Loucy (cell line): Measurements from ENCODE around the gene PPFIA1.

ENCODE experiments used
- H2AFZ ChIP-seq: fragments of 200-600 bp; sonication (generic); 2 replicates; pipeline ENCODE4 v1.6.0; 2016; ENCODE audit warnings: antibody characterized with exemption, mild to moderate bottlenecking, low read length, moderate library complexity
- H3F3A ChIP-seq: fragments of 200-600 bp; 2 replicates; pipeline ENCODE4 v1.6.0; 2016; ENCODE audit warnings: antibody characterized with exemption, low read depth, mild to moderate bottlenecking
- H3K27me3 ChIP-seq: fragments of 200-600 bp; sonication (generic); 2 replicates; pipeline ENCODE4 v1.6.1; 2014; ENCODE audit warnings: low read length, mild to moderate bottlenecking; ENCODE audit not compliant: insufficient read depth, poor library complexity, severe bottlenecking
- H3K36me3 ChIP-seq: fragments of 200-600 bp; sonication (generic); 2 replicates; pipeline ENCODE4 v1.6.1; 2016; ENCODE audit warnings: low read length; ENCODE audit not compliant: insufficient read depth
- H3K4me1 ChIP-seq: fragments of 200-600 bp; sonication (generic); 2 replicates; pipeline ENCODE4 v1.5.1; 2014; ENCODE audit warnings: low read length, mild to moderate bottlenecking; ENCODE audit not compliant: insufficient read depth, poor library complexity, severe bottlenecking
- H3K4me2 ChIP-seq: fragments of 200-600 bp; sonication (generic); 2 replicates; pipeline ENCODE4 v1.6.0; 2014; ENCODE audit warnings: antibody characterized with exemption, low read length, low read depth, mild to moderate bottlenecking; ENCODE audit not compliant: poor library complexity, severe bottlenecking
- H3K4me3 ChIP-seq: fragments of 200-600 bp; sonication (generic); 2 replicates; pipeline ENCODE4 v1.5.1; 2014; ENCODE audit warnings: low read length, mild to moderate bottlenecking, mixed read lengths; ENCODE audit not compliant: poor library complexity, severe bottlenecking
- H3K79me2 ChIP-seq: fragments of 200-600 bp; sonication (generic); 2 replicates; pipeline ENCODE4 v1.6.1; 2014; ENCODE audit warnings: low read length; ENCODE audit not compliant: insufficient read depth
- H3K9ac ChIP-seq: fragments of 200-600 bp; sonication (generic); 2 replicates; pipeline ENCODE4 v1.6.0; 2014; ENCODE audit warnings: mild to moderate bottlenecking, low read depth, low read length, moderate library complexity; ENCODE audit not compliant: poor library complexity, severe bottlenecking
- H3K9me2 ChIP-seq: fragments of 200-600 bp; sonication (generic); replicated peaks from 2 replicates; pipeline ENCODE4 v1.6.1; 2016; ENCODE audit warnings: low read depth, low read length, mixed read lengths
- H3K9me3 ChIP-seq: fragments of 200-600 bp; sonication (generic); 2 replicates; pipeline ENCODE4 v1.6.1; 2014; ENCODE audit warnings: mild to moderate bottlenecking, antibody characterized with exemption, low read length, low read depth; ENCODE audit not compliant: insufficient read depth
- H4K20me1 ChIP-seq: fragments of 200-600 bp; sonication (generic); 2 replicates; pipeline ENCODE4 v1.6.0; 2014; ENCODE audit warnings: antibody characterized with exemption, low read length, mild to moderate bottlenecking; ENCODE audit not compliant: insufficient read depth, poor library complexity, severe bottlenecking
- CTCF ChIP-seq: fragments of 200-600 bp; sonication (generic); conservative IDR thresholded peaks from 2 replicates; pipeline ENCODE4 v1.5.1; 2014; ENCODE audit warnings: mild to moderate bottlenecking, antibody characterized with exemption, low read length
- EZH2phosphoT487 ChIP-seq: fragments of 200-600 bp; IDR thresholded peaks from 2 replicates; pipeline ENCODE4 v1.6.1; 2018; ENCODE audit warnings: antibody characterized with exemption, mild to moderate bottlenecking, moderate library complexity, borderline replicate concordance

The PPFIA1 gene

DNA sequence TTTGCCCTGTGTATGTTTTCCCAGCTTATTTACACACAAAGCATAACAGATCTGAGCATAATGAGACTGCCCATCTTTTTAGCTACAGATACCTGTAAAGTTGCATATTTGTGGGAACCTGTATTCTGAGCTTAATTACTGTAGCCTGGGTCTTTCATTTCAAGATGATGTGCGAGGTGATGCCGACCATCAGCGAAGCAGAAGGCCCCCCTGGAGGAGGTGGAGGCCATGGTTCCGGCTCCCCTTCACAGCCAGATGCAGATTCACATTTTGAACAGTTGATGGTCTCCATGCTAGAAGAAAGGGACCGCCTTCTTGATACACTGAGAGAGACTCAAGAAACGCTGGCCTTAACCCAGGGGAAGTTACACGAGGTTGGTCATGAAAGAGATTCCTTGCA lies 1.5 kb downstream of the PPFIA1 start:
- Histone ChIP-seq H3K9me3 (no peaks in the 10 kb centered on the region), H3K36me3 (peaks cover 6% of the 10 kb centered on the region; the same call in 1 of the 2 replicates), H3K9me2 (no peaks in the 10 kb centered on the region), H3K79me2 (peaks cover 61% of the 10 kb centered on the region), H3K4me1 (peaks cover 53% of the 10 kb centered on the region), H3F3A (no peaks in the 10 kb centered on the region), H2AFZ (no peak overlapping the region), H3K4me3 (peak overlapping the region; percentile 93), H3K9ac (peak overlapping the region; percentile 78), H3K27me3 (no peaks in the 10 kb centered on the region), H3K4me2 (peak overlapping the region; percentile 99), H4K20me1 (peaks cover 55% of the 10 kb centered on the region)
- TF ChIP-seq EZH2phosphoT487: no peak

DNA sequence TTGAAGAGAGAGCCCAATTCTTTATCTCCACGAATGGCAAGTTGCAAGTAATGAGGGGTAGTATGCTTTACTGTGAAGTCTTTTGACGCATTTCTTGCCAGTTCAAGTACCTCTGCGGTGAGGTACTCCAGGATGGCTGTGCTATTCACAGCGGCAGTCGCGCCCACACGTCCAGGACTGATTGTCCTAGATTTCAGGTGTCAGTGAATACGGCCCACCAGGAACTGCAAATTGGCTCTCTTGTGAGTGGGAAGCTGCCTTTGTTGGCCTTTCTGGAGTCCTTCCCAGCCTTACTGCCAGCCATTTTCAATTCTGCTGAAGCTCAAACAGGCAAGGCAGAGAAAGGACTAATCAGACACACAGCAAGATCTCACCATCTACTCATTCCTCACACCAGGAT lies 8.5 kb downstream of the PPFIA1 start:
- H2AFZ ChIP-seq: no peak overlapping the region
- H3K9me3 ChIP-seq: no peaks in the 10 kb centered on the region
- peak overlapping the region; percentile 11 for H3K4me2 ChIP-seq
- no peak for TF ChIP-seq CTCF
- TF ChIP-seq EZH2phosphoT487: no peak
- peaks cover 44% of the 10 kb centered on the region for H4K20me1 ChIP-seq
- peaks cover 34% of the 10 kb centered on the region for H3K4me1 ChIP-seq
- peaks cover 71% of the 10 kb centered on the region for H3K79me2 ChIP-seq
- H3F3A ChIP-seq: no peaks in the 10 kb centered on the region
- H3K36me3 ChIP-seq: peaks cover 47% of the 10 kb centered on the region; the same call in 1 of the 2 replicates
- H3K4me3 ChIP-seq: no peak overlapping the region
- H3K9ac ChIP-seq: no peak overlapping the region
- H3K9me2 ChIP-seq: no peaks in the 10 kb centered on the region
- H3K27me3 ChIP-seq: no peaks in the 10 kb centered on the region

DNA sequence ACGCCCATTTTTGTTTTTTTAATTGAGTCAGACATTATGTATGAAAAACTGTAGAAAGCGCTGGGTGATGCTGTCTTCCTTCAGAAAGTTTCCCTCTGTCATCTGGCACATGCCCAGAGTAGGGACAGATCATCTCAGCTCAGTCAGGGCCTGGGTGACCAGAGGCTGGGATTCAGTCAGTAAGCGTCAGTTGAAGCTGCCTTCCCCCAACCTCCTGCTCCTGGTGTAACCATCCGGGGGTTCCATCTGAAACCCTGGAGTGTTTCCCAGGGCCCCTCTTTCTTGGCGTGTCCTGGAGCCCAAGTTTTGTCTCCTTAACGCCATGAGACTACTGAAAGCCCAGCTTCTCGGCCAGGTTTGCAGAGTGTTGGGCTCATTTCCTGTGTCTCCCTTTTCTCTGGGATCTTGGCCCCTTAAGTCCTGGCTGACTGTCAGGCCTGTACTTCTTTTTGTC lies 10.7 kb downstream of the PPFIA1 start:
- H3F3A ChIP-seq: no peaks in the 10 kb centered on the region
- H3K27me3 ChIP-seq: no peaks in the 10 kb centered on the region
- no peak overlapping the region for H3K4me3 ChIP-seq
- peaks cover 12% of the 10 kb centered on the region for H3K4me1 ChIP-seq
- H3K9me3 ChIP-seq: no peaks in the 10 kb centered on the region
- H3K9me2 ChIP-seq: no peaks in the 10 kb centered on the region
- no peak for TF ChIP-seq EZH2phosphoT487
- no peak for TF ChIP-seq CTCF
- no peak overlapping the region for H3K4me2 ChIP-seq
- H3K9ac ChIP-seq: no peak overlapping the region
- H3K36me3 ChIP-seq: peaks cover 54% of the 10 kb centered on the region; the same call in 1 of the 2 replicates
- no peak overlapping the region for H2AFZ ChIP-seq
- H3K79me2 ChIP-seq: peaks cover 50% of the 10 kb centered on the region
- peaks cover 24% of the 10 kb centered on the region for H4K20me1 ChIP-seq

DNA sequence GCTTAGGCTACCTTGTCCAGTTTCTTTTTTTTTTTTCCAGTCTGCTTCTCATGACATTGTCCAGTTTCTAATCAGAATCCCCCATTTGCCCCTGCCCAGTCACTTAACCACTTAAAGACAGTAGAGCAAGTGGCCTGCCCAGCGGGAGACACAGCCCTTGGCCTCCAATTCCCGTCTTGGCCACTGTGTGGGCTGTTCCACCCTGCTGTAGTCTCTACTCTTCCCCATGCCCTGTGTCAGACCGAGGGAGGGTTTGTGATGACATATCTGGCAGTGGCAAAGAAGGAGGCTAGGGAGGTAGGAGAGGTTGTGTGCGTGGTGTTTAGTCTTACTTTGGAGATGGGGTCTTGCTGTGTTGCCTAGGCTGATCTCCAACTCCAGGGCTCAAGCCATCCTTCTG lies 11.5 kb downstream of the PPFIA1 start:
- Histone ChIP-seq H3K9me3 (no peaks in the 10 kb centered on the region), H3K9ac (no peak overlapping the region), H3K36me3 (peaks cover 61% of the 10 kb centered on the region; the same call in 1 of the 2 replicates), H3F3A (no peaks in the 10 kb centered on the region), H4K20me1 (peaks cover 18% of the 10 kb centered on the region), H3K27me3 (no peaks in the 10 kb centered on the region), H3K4me3 (no peak overlapping the region), H2AFZ (no peak overlapping the region), H3K4me2 (no peak overlapping the region), H3K79me2 (peaks cover 44% of the 10 kb centered on the region), H3K9me2 (no peaks in the 10 kb centered on the region), H3K4me1 (peaks cover 10% of the 10 kb centered on the region)
- TF ChIP-seq EZH2phosphoT487 (no peak), CTCF (no peak)
